ENCODE data around the gene PLPPR1.

The PLPPR1 gene

GRCh38 chr9:101028346-101029314, at the start of gene PLPPR1:
Gene PLPPR1, plus strand, starts transcription at chr9:101028727.
- DNase-seq (ENCODE audit: insufficient read length, low spot score) (no peak), FAIRE-seq (no peak)

- DNase-seq (ENCODE audit: insufficient read length, low spot score) = no peak
- FAIRE-seq = no peak
Observed at GRCh38 chr9:100989731-100990130, 38.8 kb upstream of the PLPPR1 start.

- FAIRE-seq = no peak
- DNase-seq (ENCODE audit: insufficient read length, low spot score) = no peak
Observed at GRCh38 chr9:100990605-100991381, 37.7 kb upstream of the PLPPR1 start.

- DNase-seq (ENCODE audit: insufficient read length, low spot score) (no peak), FAIRE-seq (no peak)
Observed at GRCh38 chr9:100992632-100993031, 35.9 kb upstream of the PLPPR1 start.

GRCh38 chr9:100999906-101000544, 28.5 kb upstream of the PLPPR1 start:
- DNase-seq (ENCODE audit: insufficient read length, low spot score) (no peak), FAIRE-seq (no peak)

- FAIRE-seq (no peak), DNase-seq (ENCODE audit: insufficient read length, low spot score) (no peak)
Observed at GRCh38 chr9:101005246-101005645, 23.3 kb upstream of the PLPPR1 start.

GRCh38 chr9:101014566-101014965, 14.0 kb upstream of the PLPPR1 start:
- DNase-seq (ENCODE audit: insufficient read length, low spot score) (no peak), FAIRE-seq (no peak)

GRCh38 chr9:101018467-101018866, 10.1 kb upstream of the PLPPR1 start:
- FAIRE-seq = no peak
- DNase-seq (ENCODE audit: insufficient read length, low spot score) = no peak

- DNase-seq (ENCODE audit: insufficient read length, low spot score) = no peak
- FAIRE-seq = no peak
Observed at GRCh38 chr9:101022704-101023103, 5.8 kb upstream of the PLPPR1 start.

- FAIRE-seq = no peak
Observed at GRCh38 chr9:101025940-101026339, 2.6 kb upstream of the PLPPR1 start.

GRCh38 chr9:101026824-101027223, 1.7 kb upstream of the PLPPR1 start:
- FAIRE-seq = no peak
- DNase-seq (ENCODE audit: insufficient read length, low spot score) = no peak

More at GRCh38 chr9:101025940-101026339, 2.6 kb upstream of the PLPPR1 start:
- DNase-seq (ENCODE audit: insufficient read length, low spot score) = no peak

GRCh38 chr9:101027236-101027635, 1.3 kb upstream of the PLPPR1 start:
- FAIRE-seq (no peak), DNase-seq (ENCODE audit: insufficient read length, low spot score) (no peak)

- DNase-seq (ENCODE audit: insufficient read length, low spot score) (no peak), FAIRE-seq (no peak)
Observed at GRCh38 chr9:101027733-101028345, 688 bp upstream of the PLPPR1 start.

- FAIRE-seq = no peak
- DNase-seq (ENCODE audit: insufficient read length, low spot score) = no peak
Observed at GRCh38 chr9:101029315-101030085, 973 bp downstream of the PLPPR1 start.

GRCh38 chr9:101030086-101030391, 1.5 kb downstream of the PLPPR1 start:
- FAIRE-seq = no peak
- DNase-seq (ENCODE audit: insufficient read length, low spot score) = no peak

GRCh38 chr9:101032426-101032825, 3.9 kb downstream of the PLPPR1 start:
- FAIRE-seq (no peak), DNase-seq (ENCODE audit: insufficient read length, low spot score) (no peak)

GRCh38 chr9:101034222-101034621, 5.7 kb downstream of the PLPPR1 start:
- DNase-seq (ENCODE audit: insufficient read length, low spot score) = no peak
- FAIRE-seq = no peak

- no peak for DNase-seq (ENCODE audit: insufficient read length, low spot score)
- no peak for FAIRE-seq
Observed at GRCh38 chr9:101035098-101035497, 6.6 kb downstream of the PLPPR1 start.

- DNase-seq (ENCODE audit: insufficient read length, low spot score) = no peak
- FAIRE-seq = no peak
Observed at GRCh38 chr9:101037430-101037829, 8.9 kb downstream of the PLPPR1 start.

GRCh38 chr9:101038488-101038887, 10.0 kb downstream of the PLPPR1 start:
- no peak for FAIRE-seq
- DNase-seq (ENCODE audit: insufficient read length, low spot score) = no peak
